ENCODE results near the gene SAT1. TPM values are rescaled to one million over a fixed set of nuclear protein-coding genes. Genes with fewer than 3 reads are reported as not detected.

The SAT1 gene
- total RNA-seq, 2 donors from 2014 or later, result 362 to 368 TPM

DNA sequence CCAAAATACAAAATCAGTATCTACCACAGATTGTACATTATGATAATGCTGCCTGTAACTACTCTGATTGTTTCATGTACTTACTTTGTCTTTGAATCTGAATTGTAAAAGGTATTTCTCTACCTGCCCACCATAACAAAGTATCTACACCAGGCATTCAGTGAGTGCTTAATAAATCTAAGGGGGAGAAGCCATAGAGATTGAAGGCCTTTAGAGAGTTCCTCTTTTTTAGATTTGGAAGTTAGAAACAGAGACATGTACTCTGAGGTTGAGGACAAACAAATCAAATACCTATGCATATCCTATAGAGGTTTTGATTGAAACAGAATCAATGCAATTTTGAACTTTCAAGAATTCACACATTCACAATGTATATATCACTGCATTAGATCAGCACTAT, 42.7 kb downstream of the SAT1 start:
- no peaks in the 10 kb centered on the region for H3K4me1 Mint-ChIP-seq
- DNase-seq (no peak), ATAC-seq (no peak)
- no peak overlapping the region for H3K4me3 Mint-ChIP-seq
- no peaks in the 10 kb centered on the region for H3K9me3 ChIP-seq (ENCODE audit: control insufficient read depth, low read length, poor library complexity, severe bottlenecking)
- H3K27me3 Mint-ChIP-seq, result no peaks in the 10 kb centered on the region
- no peaks in the 10 kb centered on the region for H3K36me3 Mint-ChIP-seq (ENCODE audit: low read depth)
- H3K27ac Mint-ChIP-seq, result no peak overlapping the region

DNA sequence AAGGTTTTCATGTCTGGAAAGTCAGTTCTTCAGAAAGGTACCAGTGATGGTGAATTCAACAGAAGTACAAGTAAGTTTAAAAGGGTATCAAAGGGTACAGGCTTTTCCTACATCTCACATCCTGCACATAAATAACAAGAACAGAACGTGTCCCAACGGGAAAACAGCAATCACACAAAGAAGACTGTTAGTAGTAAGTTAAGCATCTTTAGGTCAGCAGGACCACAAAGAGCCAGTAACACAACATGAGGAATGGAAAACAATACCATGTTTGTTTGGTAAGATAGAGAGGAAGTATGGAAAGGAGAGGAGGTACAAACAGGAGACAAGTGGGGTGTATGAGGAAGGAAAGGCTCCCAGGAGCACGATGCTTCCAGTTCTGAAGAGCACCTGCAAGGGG, 43.2 kb downstream of the SAT1 start:
- H3K36me3 Mint-ChIP-seq (ENCODE audit: low read depth), result no peaks in the 10 kb centered on the region
- no peak for DNase-seq
- no peaks in the 10 kb centered on the region for H3K27me3 Mint-ChIP-seq
- H3K27ac Mint-ChIP-seq, result no peak overlapping the region
- no peaks in the 10 kb centered on the region for H3K9me3 ChIP-seq (ENCODE audit: control insufficient read depth, low read length, poor library complexity, severe bottlenecking)
- no peaks in the 10 kb centered on the region for H3K4me1 Mint-ChIP-seq
- no peak for ATAC-seq
- no peak overlapping the region for H3K4me3 Mint-ChIP-seq

DNA sequence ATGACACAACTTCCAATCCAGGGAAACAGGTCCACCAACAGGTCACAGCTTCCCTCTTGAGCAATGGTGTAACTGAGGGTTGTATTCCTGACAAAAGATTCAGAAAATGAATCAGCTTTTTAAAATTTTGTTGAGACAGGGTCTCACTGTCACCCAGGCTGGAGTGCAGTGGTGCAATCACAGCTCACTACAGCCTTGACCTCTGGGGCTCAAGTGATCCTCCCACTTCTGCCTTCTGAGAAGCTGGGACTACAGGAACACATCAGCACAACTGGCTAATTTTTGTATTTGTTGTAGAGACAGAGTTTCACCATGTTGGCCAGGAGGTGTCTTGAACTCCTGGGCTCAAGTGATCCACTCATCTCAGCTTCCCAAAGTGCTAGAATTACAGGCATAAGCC, 43.7 kb downstream of the SAT1 start:
- Mint-ChIP-seq H3K27ac (no peak overlapping the region), H3K4me3 (no peak overlapping the region), H3K4me1 (no peaks in the 10 kb centered on the region), H3K27me3 (no peaks in the 10 kb centered on the region), H3K36me3 (ENCODE audit: low read depth) (no peaks in the 10 kb centered on the region)
- no peaks in the 10 kb centered on the region for H3K9me3 ChIP-seq (ENCODE audit: control insufficient read depth, low read length, poor library complexity, severe bottlenecking)
- DNase-seq, result no peak
- no peak for ATAC-seq

DNA sequence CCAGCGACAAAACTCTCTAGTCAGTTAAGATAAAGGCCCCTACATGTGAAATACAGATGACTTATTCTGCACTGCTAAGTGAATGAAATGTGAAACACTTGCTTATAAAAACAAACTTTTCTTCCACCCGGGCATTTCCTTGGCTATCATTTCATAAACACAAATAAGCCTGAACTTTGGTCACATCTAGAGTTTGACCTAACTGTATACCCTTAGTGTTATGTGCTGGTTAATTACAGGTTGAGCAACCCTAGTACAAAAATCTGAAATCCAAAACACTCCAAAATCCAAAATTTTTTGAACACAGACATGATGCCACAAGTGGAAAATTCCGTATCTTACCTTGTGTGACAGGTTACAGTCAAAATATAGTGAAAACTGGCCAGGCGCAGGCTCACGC, 45.9 kb downstream of the SAT1 start:
- no peak for ATAC-seq
- no peaks in the 10 kb centered on the region for H3K4me1 Mint-ChIP-seq

DNA sequence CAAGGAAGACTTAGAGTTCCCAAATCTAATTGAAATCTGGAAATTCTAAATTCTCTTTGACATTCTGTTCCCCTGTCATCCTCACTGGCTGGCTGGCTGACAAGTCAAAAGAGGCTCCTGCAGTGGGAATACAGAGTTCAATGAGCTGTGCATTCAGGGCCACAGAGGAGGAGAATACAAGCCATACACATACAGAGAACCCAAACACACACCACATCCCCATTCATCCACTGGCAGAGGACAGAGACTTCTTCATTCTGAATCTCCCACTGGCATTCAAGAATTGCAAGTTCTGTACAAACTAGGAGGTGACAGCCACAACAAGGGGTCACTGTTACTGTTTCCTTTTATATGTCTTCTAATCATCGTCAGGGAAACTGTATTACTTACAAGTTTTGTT, 49.7 kb downstream of the SAT1 start:
- Mint-ChIP-seq H3K4me1 (no peaks in the 10 kb centered on the region), H3K27me3 (no peaks in the 10 kb centered on the region), H3K36me3 (ENCODE audit: low read depth) (no peaks in the 10 kb centered on the region), H3K4me3 (no peak overlapping the region), H3K27ac (no peak overlapping the region)
- ATAC-seq (no peak), DNase-seq (no peak)
- H3K9me3 ChIP-seq (ENCODE audit: control insufficient read depth, low read length, poor library complexity, severe bottlenecking), result no peaks in the 10 kb centered on the region

More for the DNA sequence above, 45.9 kb downstream of the SAT1 start:
- H3K27me3 Mint-ChIP-seq, result no peaks in the 10 kb centered on the region
- no peaks in the 10 kb centered on the region for H3K9me3 ChIP-seq (ENCODE audit: control insufficient read depth, low read length, poor library complexity, severe bottlenecking)
- no peaks in the 10 kb centered on the region for H3K36me3 Mint-ChIP-seq (ENCODE audit: low read depth)
- no peak overlapping the region for H3K4me3 Mint-ChIP-seq
- H3K27ac Mint-ChIP-seq, result no peak overlapping the region
- no peak for DNase-seq

Other genes starting within 250 kb of the SAT1 start
- gene PRDX4, start 115.7 kb upstream of the SAT1 start, total RNA-seq, result 1 to 10 TPM; 9.1 to 9.6 TPM
- 10 to 100 TPM; 22.5 to 24.9 TPM for gene ACOT9, start 39.9 kb upstream of the SAT1 start, total RNA-seq
- 10 to 100 TPM; 10.9 to 14.9 TPM for gene APOO, start 124.8 kb downstream of the SAT1 start, total RNA-seq
- not detected for gene CXorf58, start 124.8 kb downstream of the SAT1 start, total RNA-seq
- gene KLHL15, start 244.0 kb downstream of the SAT1 start, total RNA-seq, result 10 to 100 TPM; 19.4 to 20.1 TPM